Cardiac fibroblast (primary cell): Measurements from ENCODE around the gene DHRS12.

Experiments used
- DNase-seq, 2 donors: peaks; one replicate each; pipeline versions ENCODE4 v3.0.0 to v3.0.0-alpha.2; 2010; ENCODE audit warnings: low read depth in 2 of 2
- H3K4me3 ChIP-seq, 2 donors: replicated peaks in 1 of 2; 1 replicate in 1 of 2; 2 replicates in 1 of 2; pipeline ENCODE4 v1.5.1; 2011; ENCODE audit warnings: low read depth in 2 of 2, low read length in 2 of 2, mild to moderate bottlenecking in 2 of 2, moderate library complexity in 1 of 2
- CTCF ChIP-seq: IDR thresholded peaks from one replicate; pipeline ENCODE4 v1.5.1; 2011; ENCODE audit warnings: low read depth, mild to moderate bottlenecking, low read length, inconsistent platforms

Gene DHRS12

GRCh38 chr13:51733374-51734298, 70.3 kb downstream of the DHRS12 start:
- TF ChIP-seq CTCF: no peak
- peak; percentile 12 to 19 for DNase-seq
- H3K4me3 ChIP-seq: no peak overlapping the region

GRCh38 chr13:51731759-51732158, 72.2 kb downstream of the DHRS12 start:
- H3K4me3 ChIP-seq: no peak overlapping the region
- DNase-seq: peak; percentile 85 to 88
- TF ChIP-seq CTCF: peak; percentile 50

GRCh38 chr13:51730927-51731326, 73.0 kb downstream of the DHRS12 start:
- H3K4me3 ChIP-seq: no peak overlapping the region
- no peak for DNase-seq
- no peak for TF ChIP-seq CTCF

- peak overlapping the region in 1 of 2 donors; percentile 1 for H3K4me3 ChIP-seq
- no peak for TF ChIP-seq CTCF
- peak; percentile 88 to 93 for DNase-seq
Observed at GRCh38 chr13:51729866-51730553, 74.0 kb downstream of the DHRS12 start.

- TF ChIP-seq CTCF: no peak
- DNase-seq: peak; percentile 88 to 96
- no peak overlapping the region for H3K4me3 ChIP-seq
Observed at GRCh38 chr13:51728972-51729371, 75.0 kb downstream of the DHRS12 start.

- no peak for TF ChIP-seq CTCF
- DNase-seq: peak in 1 of 2 donors; percentile 17
- H3K4me3 ChIP-seq: no peak overlapping the region
Observed at GRCh38 chr13:51728275-51728673, 75.7 kb downstream of the DHRS12 start.
